Fibroblast of lung (primary cell): ENCODE data around the gene XCR1. TPM values are rescaled to one million over a fixed set of nuclear protein-coding genes. Genes with fewer than 3 reads are reported as not detected.
"Not testable (repeated sequence)": the region's sequence is repeated elsewhere in the genome, so short reads cannot be mapped to it uniquely, and the experiment has no call there.

Experiments
- DNase-seq, 2 donors: peaks; one replicate each; pipeline versions ENCODE4 v3.0.0 to v3.0.0-alpha.2; 2010; ENCODE audit warnings: low read depth in 2 of 2
- H2AFZ ChIP-seq: 2 replicates; pipeline ENCODE4 v1.5.1; 2012; ENCODE audit warnings: low read length, control low read depth, inconsistent platforms
- H3K27ac ChIP-seq: 2 replicates; pipeline ENCODE4 v1.5.1; 2011; ENCODE audit warnings: low read length, control low read depth; ENCODE audit not compliant: insufficient read depth
- H3K27me3 ChIP-seq: 2 replicates; pipeline ENCODE4 v1.5.1; 2011; ENCODE audit warnings: mild to moderate bottlenecking, low read length; ENCODE audit not compliant: control insufficient read depth, insufficient read depth
- H3K36me3 ChIP-seq: 2 replicates; pipeline ENCODE4 v1.5.1; 2011; ENCODE audit warnings: low read length; ENCODE audit not compliant: control insufficient read depth, insufficient read depth
- H3K4me1 ChIP-seq: 2 replicates; pipeline ENCODE4 v1.5.1; 2011; ENCODE audit warnings: low read length; ENCODE audit not compliant: control insufficient read depth, insufficient read depth; ENCODE audit errors: extremely low read depth
- H3K4me2 ChIP-seq: 2 replicates; pipeline ENCODE4 v1.5.1; 2011; ENCODE audit warnings: low read length, control low read depth; ENCODE audit not compliant: insufficient read depth; ENCODE audit errors: extremely low read depth
- H3K4me3 ChIP-seq, 4 experiments: fragments of 200-600 bp in 1 of 4; sonication (generic) in 1 of 4; replicated peaks in 1 of 4; 2 replicates each; pipeline ENCODE4 v1.5.1; 2011 to 2016; ENCODE audit warnings: low read length in 4 of 4, low read depth in 3 of 4, mild to moderate bottlenecking in 3 of 4, control low read depth in 2 of 4, inconsistent platforms in 1 of 4, mixed read lengths in 1 of 4; ENCODE audit not compliant: insufficient read depth in 1 of 4; ENCODE audit errors: control extremely low read depth in 1 of 4
- H3K79me2 ChIP-seq: 2 replicates; pipeline ENCODE4 v1.5.1; 2012; ENCODE audit warnings: mild to moderate bottlenecking, low read length, inconsistent platforms; ENCODE audit not compliant: control insufficient read depth, insufficient read depth
- H3K9ac ChIP-seq: 2 replicates; pipeline ENCODE4 v1.5.1; 2011; ENCODE audit warnings: mild to moderate bottlenecking, low read length, control low read depth; ENCODE audit not compliant: insufficient read depth
- H3K9me3 ChIP-seq: 2 replicates; pipeline ENCODE4 v1.5.1; 2012; ENCODE audit warnings: low read depth, low read length; ENCODE audit not compliant: control insufficient read depth, insufficient read depth
- H4K20me1 ChIP-seq: 2 replicates; pipeline ENCODE4 v1.5.1; 2011; ENCODE audit warnings: low read length; ENCODE audit not compliant: control insufficient read depth, insufficient read depth; ENCODE audit errors: extremely low read depth
- CTCF ChIP-seq, 2 donors: IDR thresholded peaks in 1 of 2; conservative IDR thresholded peaks in 1 of 2; 1 replicate in 1 of 2; 2 replicates in 1 of 2; pipeline ENCODE4 v1.5.1; 2011 to 2012; ENCODE audit warnings: low read length in 2 of 2, control low read depth in 1 of 2, inconsistent platforms in 1 of 2, low read depth in 1 of 2, mild to moderate bottlenecking in 1 of 2
- EZH2 ChIP-seq: IDR thresholded peaks from 2 replicates; pipeline ENCODE4 v1.5.1; 2012; ENCODE audit warnings: low read length, control low read depth, mild to moderate bottlenecking; ENCODE audit errors: missing control alignments
- polyA plus RNA-seq, 2 donors: library from polyadenylated mRNA; depleted of rRNA in 1 of 2; stranded (reverse) in 1 of 2; unstranded in 1 of 2; fragments of >200 nt; gene quantifications; 2 replicates each; pipeline ENCODE4 v1.2.1, GENCODE V29; 2011 to 2012; ENCODE audit warnings: missing spikeins in 1 of 2
- total RNA-seq: library from RNA; depleted of rRNA; stranded (reverse); fragments of >200 nt; gene quantifications from 2 replicates; pipeline ENCODE4 v1.2.1, GENCODE V29; 2014

XCR1 gene
- total and polyA plus RNA-seq, 2 donors (not counting 1 experiment from before 2014, with no cell fraction given) = under 0.01 to 0.01 TPM

- Histone ChIP-seq H3K4me3 (no peak overlapping the region), H3K27me3 (peaks cover 6% of the 10 kb centered on the region), H3K27ac (no peak overlapping the region), H3K9me3 (no peaks in the 10 kb centered on the region), H3K9ac (no peak overlapping the region), H2AFZ (no peak overlapping the region), H3K79me2 (no peaks in the 10 kb centered on the region), H3K4me1 (no peaks in the 10 kb centered on the region), H4K20me1 (no peaks in the 10 kb centered on the region), H3K36me3 (no peaks in the 10 kb centered on the region), H3K4me2 (no peak overlapping the region)
- TF ChIP-seq EZH2 (no peak), CTCF (conservative IDR thresholded peaks at IDR 0.05 in 1 of 2, IDR thresholded peaks at IDR 0.05 in 1 of 2; ENCODE audit: low read depth in 1 of 2, low read length in 2 of 2) (no peak)
- DNase-seq = no peak
Measured at GRCh38 chr3:46052531-46052930, 25.2 kb upstream of the XCR1 start.

DNA sequence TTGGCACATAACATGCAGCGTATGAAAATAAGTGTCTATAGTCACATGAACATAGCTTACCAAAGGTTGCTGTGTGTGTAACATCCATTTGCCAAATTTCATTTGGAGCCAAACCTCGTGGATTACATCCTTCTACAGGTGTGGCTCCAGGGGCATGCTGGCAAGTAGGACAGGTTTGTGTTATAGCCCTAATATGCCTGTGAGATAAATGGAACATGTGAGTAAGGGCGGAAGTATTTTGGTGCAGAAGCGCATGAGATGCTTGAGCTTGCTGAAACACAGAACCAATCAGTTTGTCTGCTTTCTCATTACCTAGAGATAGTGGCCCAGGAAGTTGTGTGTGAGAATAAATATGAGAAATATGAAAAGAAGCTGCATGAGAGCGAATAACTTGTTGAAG, 21.8 kb upstream of the XCR1 start:
- H2AFZ ChIP-seq = no peak overlapping the region
- no peaks in the 10 kb centered on the region for H4K20me1 ChIP-seq

DNA sequence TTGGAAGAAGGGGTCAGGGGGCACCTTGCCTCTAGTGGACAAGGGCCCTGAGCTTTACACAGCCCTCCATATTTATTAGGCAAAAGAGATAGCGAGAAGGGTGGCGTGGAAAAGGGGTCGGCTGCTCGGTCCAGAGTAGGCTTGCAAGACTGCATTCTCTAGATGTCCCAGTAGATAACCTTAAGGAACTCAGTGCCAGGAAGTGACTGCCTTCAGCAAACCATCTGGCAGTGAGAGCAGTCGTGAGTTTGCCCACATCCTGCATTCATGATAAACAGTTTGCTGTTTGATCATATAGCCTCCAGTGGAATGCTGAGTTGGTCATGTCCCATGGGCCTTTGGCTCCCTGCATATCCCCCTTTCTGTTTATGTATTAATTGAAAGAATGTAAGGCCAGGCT, 18.9 kb upstream of the XCR1 start:
- DNase-seq, H3K36me3 ChIP-seq, H3K4me2 ChIP-seq, H3K27ac ChIP-seq, H3K9me3 ChIP-seq, H4K20me1 ChIP-seq, H3K9ac ChIP-seq, H3K4me3 ChIP-seq, H2AFZ ChIP-seq, H3K4me1 ChIP-seq, H3K27me3 ChIP-seq, H3K79me2 ChIP-seq: not testable (repeated sequence)

More for the DNA sequence above, 21.8 kb upstream of the XCR1 start:
- Histone ChIP-seq H3K9me3 (no peaks in the 10 kb centered on the region), H3K9ac (no peak overlapping the region), H3K79me2 (no peaks in the 10 kb centered on the region), H3K27ac (no peak overlapping the region), H3K4me1 (no peaks in the 10 kb centered on the region), H3K27me3 (no peaks in the 10 kb centered on the region), H3K4me3 (no peak overlapping the region), H3K36me3 (no peaks in the 10 kb centered on the region), H3K4me2 (no peak overlapping the region)
- no peak for DNase-seq
- TF ChIP-seq EZH2 (no peak), CTCF (conservative IDR thresholded peaks at IDR 0.05 in 1 of 2, IDR thresholded peaks at IDR 0.05 in 1 of 2; ENCODE audit: low read depth in 1 of 2, low read length in 2 of 2) (no peak)
